T-helper 1 cell (primary cell): ENCODE measurements around the gene TBC1D10B.

Experiments
- DNase-seq, 5 donors: peaks; one replicate each; pipeline ENCODE4 v3.0.0-alpha.2; 2012 to 2020

The TBC1D10B gene

DNA sequence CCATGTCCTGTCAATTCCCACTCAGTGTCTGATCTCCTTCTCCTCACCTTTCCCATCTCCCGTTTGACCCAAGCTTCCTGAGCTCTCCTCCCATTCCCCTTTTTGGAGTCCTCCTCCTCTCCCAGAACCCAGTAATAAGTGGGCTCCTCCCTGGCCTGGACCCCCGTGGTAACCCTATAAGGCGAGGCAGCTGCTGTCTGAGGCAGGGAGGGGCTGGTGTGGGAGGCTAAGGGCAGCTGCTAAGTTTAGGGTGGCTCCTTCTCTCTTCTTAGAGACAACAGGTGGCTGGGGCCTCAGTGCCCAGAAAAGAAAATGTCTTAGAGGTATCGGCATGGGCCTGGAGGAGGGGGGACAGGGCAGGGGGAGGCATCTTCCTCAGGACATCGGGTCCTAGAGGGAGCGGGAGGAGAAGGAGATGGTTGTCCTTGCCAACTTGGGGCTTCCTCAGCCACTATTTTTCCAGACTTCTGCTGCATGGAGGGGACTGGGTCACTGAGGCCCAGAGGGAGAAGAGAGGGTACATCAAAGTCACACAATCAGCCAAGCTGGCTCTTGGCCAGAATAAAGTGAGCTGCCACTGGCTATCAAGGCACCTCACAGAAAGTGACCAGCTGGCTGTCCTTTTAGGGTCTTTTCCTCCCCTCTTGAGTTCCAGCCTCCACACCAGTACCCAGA is 1.9 kb upstream of the TBC1D10B start:
- no peak for DNase-seq

DNA sequence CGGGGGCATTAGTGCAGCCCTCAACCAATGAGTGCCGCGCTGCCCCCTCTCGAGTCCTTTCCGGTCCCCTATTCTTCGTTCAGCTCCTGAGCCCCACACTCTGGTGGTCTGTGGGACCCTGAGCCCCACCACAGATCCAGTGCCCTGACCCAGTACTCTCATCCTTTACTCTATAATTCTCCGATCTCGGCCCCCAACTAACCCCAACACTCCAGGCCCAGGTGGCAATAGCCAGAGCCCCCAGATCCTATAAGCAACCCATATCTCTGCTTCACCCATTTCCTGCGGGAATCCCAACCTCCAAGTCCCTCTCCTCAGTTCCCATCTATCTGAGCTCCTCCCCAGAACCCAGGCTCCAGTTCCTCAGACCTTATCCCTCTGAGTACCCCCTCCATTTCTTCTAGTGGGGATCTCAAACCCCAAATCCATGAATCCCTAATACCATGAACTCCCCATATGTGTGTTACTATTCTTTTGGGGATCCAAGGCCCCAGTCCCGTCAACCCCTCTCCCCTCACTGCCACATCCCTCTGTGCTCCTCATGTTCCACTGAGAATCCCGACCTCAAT is 1.0 kb upstream of the TBC1D10B start:
- no peak for DNase-seq

DNA sequence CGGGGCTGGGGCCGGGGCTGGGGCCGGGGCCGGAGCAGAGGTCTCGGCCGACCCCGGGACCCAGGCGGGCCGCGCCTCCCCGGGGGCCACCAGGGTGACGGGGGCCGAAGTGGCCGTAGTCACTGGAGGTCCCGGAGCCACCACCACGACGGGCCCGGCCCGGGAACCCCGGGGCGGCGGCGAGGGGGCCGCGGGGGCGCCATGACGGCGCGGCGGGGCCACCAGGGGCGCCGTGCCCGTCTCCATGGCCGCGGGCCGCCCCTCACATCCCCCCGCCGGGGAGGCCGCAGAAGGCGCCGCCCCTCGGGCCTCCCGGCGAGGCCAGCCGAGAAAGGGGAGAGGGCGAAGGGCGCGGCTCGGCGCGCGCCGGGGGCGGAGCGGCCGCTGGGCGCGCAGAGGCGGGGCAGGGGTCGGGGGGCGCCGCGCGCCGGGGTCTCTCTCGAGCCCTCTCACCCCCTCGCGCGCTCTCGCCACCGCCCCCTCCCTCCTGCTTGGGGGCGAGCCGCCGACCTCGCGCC is 297 bp downstream of the TBC1D10B start:
- DNase-seq: no peak

GRCh38 chr16:30369091-30369937 is 980 bp downstream of the TBC1D10B start:
- no peak for DNase-seq

DNA sequence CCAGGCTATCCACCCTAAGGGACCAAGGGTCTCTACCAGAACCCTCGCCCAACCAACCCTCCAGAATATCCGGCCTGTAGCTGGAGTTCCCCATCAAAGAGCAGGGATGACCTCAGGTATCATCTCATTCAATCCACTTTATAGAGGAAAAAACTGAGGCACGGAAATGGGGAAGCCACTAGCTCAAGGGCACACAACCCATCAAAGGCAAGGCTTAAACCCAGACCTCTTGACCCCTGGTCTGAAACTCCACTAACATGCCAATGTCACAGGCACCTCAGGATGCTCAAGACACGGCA is 1.6 kb downstream of the TBC1D10B start:
- DNase-seq: no peak

DNA sequence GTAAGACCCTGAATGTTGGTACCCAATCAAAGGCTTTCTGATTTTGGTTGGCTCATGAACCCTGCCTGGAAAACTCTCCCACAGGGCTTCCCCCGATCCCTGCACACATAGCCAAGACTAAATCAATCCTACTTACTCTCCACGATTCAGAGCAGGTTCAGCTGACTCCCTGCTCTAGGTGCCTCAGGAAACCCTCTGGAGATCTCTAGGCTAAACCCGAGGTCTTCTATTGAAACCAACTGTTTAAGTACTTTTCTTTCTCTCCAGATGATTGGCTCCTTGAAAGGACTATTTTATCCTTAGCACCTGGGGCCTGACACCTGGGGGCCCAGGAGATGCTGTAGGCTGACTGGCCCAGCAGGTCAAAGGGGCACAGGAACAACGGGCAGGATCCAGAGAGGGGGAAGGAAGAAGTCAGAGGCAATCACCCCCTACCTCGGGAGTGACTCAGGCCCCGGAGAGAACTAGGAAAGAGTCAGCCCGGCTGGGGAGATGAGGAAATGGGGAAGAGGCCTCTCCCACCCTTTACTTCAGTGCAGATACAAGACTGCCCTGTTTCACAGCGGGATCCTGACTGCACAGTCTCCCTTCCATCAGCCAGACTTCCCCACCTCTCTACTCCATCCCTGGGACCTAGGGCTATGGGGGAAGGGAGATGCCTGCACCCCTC is 2.0 kb downstream of the TBC1D10B start:
- no peak for DNase-seq

DNA sequence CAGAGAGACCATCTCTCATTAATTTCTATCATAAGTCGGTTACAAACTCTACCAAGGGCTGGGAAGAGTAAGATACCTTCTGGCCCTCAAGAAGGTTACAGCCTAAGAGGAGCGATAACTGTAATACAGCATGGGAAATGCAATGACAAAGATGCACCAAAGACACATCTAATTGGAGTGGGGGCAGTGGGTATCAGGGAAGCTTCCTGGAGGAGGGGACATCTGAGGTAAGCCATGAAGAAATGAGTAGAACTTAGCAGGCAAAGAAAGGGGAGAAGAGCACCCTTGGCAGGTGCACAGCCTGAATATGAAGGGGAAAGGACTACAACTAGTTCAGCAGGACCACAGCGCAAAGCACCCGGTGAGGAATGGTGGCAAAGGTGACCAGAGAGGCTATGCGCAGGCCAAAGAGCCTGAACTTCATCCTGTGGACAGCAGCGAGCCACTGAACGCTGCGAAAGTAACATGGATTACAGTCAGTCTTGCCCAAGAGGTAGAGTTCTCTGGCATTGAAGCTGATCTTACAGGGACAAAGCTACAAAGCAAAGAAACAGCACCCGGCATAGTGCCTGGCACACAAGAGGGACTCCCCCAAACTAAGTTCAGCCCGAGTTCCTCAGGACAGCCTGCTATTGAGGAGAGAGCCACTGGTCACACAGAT is 2.8 kb downstream of the TBC1D10B start:
- no peak for DNase-seq

DNA sequence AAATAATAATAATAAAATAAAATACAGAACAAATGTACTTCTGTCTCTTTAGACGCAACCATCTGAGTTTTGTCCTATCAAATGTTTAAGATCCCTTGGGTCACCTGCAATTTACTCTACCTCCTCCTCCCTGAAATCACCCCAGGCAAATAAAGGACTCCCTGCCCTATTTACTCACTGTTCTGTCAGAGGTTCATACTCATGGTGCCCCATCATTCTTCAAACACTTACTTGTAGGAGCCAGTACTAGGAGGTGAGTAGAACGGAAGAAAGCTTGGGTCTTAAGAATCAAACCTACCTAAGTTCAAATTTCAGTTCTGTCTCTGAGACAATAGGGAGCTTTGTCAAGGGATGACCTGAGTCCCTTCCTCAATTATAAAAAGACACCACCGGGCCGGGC is 3.8 kb downstream of the TBC1D10B start:
- DNase-seq: no peak

DNA sequence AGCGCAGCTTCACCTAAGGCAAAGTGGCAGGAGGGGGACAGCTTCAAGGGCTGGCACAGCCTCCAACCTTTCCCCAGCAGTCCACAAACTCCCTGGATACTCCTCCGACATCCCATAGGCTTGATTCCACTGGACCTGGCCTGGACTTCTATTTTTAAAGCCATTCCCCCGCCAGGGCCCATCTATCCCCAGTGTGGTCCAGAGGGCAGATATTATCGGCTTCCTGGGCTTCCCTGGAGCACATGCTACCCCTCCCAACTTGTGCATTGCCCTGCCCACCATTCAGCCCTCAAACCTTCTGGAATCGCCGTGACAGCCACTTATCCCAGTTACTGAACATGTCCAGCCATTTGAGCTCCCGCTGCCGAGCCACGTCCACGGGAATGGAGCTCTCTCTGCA is 5.1 kb downstream of the TBC1D10B start:
- no peak for DNase-seq

DNA sequence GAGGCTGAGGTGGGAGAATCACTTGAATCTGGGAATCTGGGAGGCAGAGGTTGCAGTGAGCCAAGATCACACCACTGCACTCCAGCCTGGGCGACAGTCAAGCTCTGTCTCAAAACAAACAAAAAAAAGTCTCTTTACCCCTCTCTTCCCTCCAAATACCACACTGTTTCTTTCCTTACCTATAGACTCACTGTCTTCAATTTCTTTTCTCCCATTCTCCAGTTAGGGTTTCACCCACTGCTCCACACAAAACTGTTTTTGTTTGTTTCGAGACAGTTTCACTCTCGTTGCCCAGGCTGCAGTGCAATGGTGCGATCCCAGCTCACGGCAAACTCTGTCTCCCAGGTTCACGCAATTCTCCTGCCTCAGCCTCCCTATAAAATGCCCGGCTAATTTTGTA is 9.1 kb downstream of the TBC1D10B start:
- no peak for DNase-seq

- no peak for DNase-seq
These were observed 10.5 kb downstream of the TBC1D10B start for GRCh38 chr16:30359871-30360170.

DNA sequence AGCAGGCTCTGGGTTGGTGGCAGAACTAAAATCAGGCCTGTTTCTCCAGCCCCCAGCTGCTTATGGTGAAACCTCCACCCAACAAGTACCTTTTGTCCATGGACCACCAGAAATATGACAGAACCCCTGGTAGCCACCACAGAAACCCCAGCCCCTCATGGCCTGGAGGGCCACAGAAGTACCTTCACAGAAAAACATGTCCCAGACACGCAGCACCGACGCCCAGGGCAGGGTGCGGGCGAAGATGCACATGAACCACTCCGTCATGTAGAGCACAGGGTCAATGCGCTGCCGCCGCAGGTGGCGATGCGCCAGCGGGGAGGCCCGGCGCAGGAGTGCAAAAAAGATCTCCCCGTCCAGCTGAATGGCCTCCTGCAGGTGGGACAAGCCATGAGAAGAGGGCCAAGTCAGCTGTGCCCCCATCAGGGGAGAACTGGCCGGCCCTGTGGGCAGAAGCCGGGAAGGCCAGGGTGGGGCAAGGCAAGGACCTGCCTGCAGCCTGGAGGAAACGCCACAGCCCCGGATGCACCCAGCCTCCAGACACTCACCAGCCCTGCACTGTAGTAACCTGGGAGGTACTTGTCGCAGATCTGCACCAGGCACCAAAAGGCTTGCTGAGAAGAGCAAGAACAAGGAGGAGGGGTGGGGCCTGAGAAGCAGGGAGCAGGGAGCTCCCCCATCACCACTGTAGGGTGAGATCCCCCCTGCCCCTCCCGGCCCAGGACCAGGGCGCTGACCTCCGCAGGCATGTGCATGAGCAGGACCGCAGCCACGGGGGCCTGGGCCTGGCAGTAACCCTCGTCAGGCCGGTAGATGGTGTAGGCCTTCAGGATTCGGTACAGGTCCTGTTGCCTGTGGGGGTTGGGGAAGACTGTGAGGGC is 11.1 kb downstream of the TBC1D10B start:
- DNase-seq: no peak

- DNase-seq: no peak
These were observed 11.7 kb downstream of the TBC1D10B start for GRCh38 chr16:30358577-30358936.

DNA sequence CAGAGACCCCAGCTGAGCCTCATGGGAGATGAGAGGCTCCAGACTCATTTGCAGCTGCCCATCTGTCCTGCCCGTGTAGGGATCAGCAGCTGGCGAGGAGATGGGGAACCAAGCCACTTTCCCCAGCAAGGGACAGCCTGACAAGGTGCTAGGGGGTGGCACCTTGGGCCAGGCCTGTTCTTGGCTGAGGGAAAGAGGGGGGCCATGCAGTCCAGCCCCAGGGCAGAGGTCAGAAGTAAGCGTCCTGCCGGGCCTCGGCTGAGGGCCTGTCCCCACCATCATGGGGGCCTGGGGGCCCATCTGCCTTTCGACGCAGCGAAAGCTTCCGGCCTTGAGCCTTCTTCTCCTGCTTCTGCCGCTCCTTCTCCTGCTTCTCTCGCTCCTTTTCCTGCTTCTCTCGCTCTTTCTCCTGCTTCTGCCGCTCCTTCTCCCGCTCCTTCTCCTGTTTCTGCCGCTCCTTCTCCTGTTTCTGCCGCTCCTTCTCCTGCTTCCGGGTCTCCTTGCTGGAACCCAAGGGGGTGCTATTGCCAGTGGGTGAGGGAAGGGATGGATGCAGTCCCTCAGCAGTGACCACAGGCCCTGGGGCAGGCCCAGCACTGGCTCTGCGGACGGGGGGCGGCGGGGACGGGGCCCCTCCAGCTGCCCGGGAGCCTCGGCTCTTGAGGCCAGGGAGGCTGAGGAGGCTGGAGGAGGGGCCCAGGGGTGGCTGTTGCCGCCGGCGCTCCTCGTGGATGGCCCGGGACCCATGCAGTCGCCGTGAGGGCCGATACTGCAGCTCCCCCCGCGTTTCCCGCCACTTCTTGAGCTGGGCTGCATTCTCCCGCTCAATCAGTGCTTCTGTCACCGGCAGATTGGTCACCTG is 12.3 kb downstream of the TBC1D10B start:
- DNase-seq: no peak

DNA sequence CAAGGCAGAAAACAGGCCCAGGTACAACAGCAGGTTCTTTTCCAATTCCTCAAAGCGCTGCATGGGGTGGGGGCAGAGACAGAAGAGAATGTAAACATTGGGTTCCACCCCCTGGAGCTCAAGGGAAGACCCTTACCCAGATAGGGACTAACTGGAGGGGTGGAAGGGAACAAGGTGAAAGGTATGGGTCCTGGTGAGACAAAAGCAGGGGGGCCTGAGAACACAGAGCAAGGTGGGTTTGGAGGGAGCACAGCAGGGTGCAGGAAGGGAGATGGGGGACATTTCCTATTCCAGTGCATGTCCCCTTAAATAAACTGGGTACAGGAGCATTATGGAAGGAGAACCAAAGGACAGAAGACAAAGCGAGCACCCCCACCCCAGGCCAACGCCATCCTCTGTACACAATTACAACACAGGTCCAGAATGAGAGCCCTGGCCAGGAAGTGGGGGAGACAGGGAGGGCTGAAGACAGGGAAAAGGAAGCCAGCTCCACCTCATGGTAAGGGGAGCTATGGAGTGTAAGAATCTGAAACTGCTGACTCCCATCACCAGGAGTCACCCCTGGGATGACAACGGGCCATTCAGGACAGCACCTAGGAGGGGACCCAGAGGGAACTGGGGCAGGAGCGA is 13.1 kb downstream of the TBC1D10B start:
- no peak for DNase-seq

GRCh38 chr16:30356401-30357084 is 13.8 kb downstream of the TBC1D10B start:
- DNase-seq: no peak

GRCh38 chr16:30355954-30356308 is 14.4 kb downstream of the TBC1D10B start:
- DNase-seq: no peak

DNA sequence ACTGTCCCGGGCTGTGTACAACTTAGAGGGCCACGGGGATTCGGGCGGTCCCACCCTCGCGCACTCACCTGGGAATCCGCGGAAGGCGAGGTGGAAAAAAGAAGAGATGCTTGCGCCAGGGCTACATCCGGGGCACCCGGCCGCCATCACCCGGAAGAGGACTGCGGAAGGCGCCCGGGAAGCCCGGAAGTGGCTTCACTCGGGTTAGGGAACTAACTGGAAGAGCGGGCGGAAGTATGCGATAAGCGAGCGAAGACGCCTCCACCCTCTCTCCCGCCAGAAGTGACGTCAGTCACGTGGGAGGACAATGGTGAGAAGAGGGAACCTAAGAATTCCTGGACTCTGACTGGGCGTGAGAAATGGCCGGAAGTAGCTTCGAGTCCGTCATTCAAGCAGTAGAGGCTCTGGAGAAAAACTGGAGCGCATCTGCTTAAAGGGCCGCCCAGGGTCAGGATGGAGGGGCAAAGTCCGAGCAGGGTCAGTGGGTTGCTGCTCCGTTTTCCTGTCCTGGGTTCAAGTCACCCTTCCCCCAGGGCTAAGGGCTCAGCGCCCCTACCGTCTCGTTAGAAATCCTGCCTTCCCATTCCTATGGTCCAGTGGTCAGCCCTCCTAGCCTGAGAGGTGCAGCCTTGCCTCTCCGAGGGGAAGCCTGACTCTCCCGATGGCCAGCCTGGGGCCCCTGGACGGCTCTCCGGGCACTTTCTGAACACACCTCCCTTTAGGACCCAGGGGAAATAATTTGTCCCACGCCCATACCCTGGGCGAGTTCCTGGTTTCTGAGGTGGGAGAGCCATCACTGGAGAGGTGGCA is 14.9 kb downstream of the TBC1D10B start, which contains the start of gene CD2BP2:
CD2BP2 (minus strand) TSS at position 165 of the 810 bp plus-strand sequence. CDS start 627 bp downstream, outside the sequence.
- DNase-seq: peak; percentile 79 to 93 (median 84)
